Left lobe of liver (tissue), 2 donors: ENCODE results near the gene GPC4. TPM values are rescaled to one million over a fixed set of nuclear protein-coding genes. Genes with fewer than 3 reads are reported as not detected.

Experiments used
- ATAC-seq: fragments of 200-7000 bp; cut with Tn5 transposase; one replicate; pipeline ENCODE4 v1.9.1; 2020; ENCODE audit warnings: mild to moderate bottlenecking, moderate library complexity
- DNase-seq: peaks from one replicate; pipeline ENCODE4 v3.0.0-alpha.2; 2020; ENCODE audit warnings: low spot score
- total RNA-seq: library from RNA; stranded (reverse); gene quantifications from one replicate; pipeline ENCODE4 v1.2.1, GENCODE V29; 2021
- donor health status: DM: no; HTN: no; CAD: no; lungs with moderate emphysema.
- donor health status: DM: no; HTN: yes; CAD: no.

Gene GPC4
- total RNA-seq, result 1.7 TPM

GRCh38 chrX:133415276-133416105 lies at the start of gene GPC4:
GPC4 (minus strand) TSS chrX:133415489; CDS start chrX:133414965, 524 bp downstream.
- ATAC-seq (peak; percentile 84), DNase-seq (peak; percentile 40)

- no peak for ATAC-seq
- no peak for DNase-seq
Measured at GRCh38 chrX:133461231-133461630, 45.9 kb upstream of the GPC4 start.

- no peak for DNase-seq
- no peak for ATAC-seq
Measured at GRCh38 chrX:133454924-133455323, 39.6 kb upstream of the GPC4 start.

GRCh38 chrX:133454491-133454914 lies 39.2 kb upstream of the GPC4 start:
- DNase-seq (no peak), ATAC-seq (no peak)

- ATAC-seq (no peak), DNase-seq (no peak)
Measured at GRCh38 chrX:133448512-133449076, 33.3 kb upstream of the GPC4 start.

- DNase-seq (no peak), ATAC-seq (peak; percentile 33)
Measured at GRCh38 chrX:133444952-133445831, 29.9 kb upstream of the GPC4 start.

- ATAC-seq (no peak), DNase-seq (no peak)
Measured at GRCh38 chrX:133444196-133444595, 28.9 kb upstream of the GPC4 start.

GRCh38 chrX:133440797-133441163 lies 25.5 kb upstream of the GPC4 start:
- ATAC-seq (no peak), DNase-seq (no peak)

- ATAC-seq, result no peak
- DNase-seq, result no peak
Measured at GRCh38 chrX:133440081-133440796, 24.9 kb upstream of the GPC4 start.

- DNase-seq (no peak), ATAC-seq (no peak)
Measured at GRCh38 chrX:133437766-133438165, 22.5 kb upstream of the GPC4 start.

GRCh38 chrX:133437356-133437755 lies 22.1 kb upstream of the GPC4 start:
- ATAC-seq (no peak), DNase-seq (no peak)

- DNase-seq (no peak), ATAC-seq (no peak)
Measured at GRCh38 chrX:133435544-133436124, 20.3 kb upstream of the GPC4 start.

GRCh38 chrX:133434197-133434820 lies 19.0 kb upstream of the GPC4 start:
- no peak for DNase-seq
- no peak for ATAC-seq

GRCh38 chrX:133419911-133420310 lies 4.6 kb upstream of the GPC4 start:
- DNase-seq (no peak), ATAC-seq (no peak)

GRCh38 chrX:133418588-133418987 lies 3.3 kb upstream of the GPC4 start:
- DNase-seq (no peak), ATAC-seq (no peak)

- DNase-seq (no peak), ATAC-seq (no peak)
Measured at GRCh38 chrX:133417364-133417763, 2.1 kb upstream of the GPC4 start.

- ATAC-seq (peak; percentile 54), DNase-seq (no peak)
Measured at GRCh38 chrX:133414406-133415275, 648 bp downstream of the GPC4 start.

- ATAC-seq (no peak), DNase-seq (no peak)
Measured at GRCh38 chrX:133413218-133413925, 1.9 kb downstream of the GPC4 start.
